Thoracic aorta (tissue), 2 donors: ENCODE results near the gene KIF16B. TPM values are rescaled to one million over a fixed set of nuclear protein-coding genes. Genes with fewer than 3 reads are reported as not detected.

Experiments used
- ATAC-seq: fragments of 150-250 bp; one replicate; pipeline ENCODE4 v1.8.0; 2017; ENCODE audit warnings: low read depth; ENCODE audit not compliant: insufficient number of reproducible peaks, low FRiP score
- DNase-seq: peaks from one replicate; pipeline ENCODE4 v3.0.0-alpha.2; 2020; ENCODE audit warnings: low spot score
- H3K27ac ChIP-seq, 2 donors: fragments of 200-600 bp; sonication (generic); 1 replicate in 1 of 2; 2 replicates in 1 of 2; pipeline ENCODE4 v1.5.1; 2016; ENCODE audit warnings: mild to moderate bottlenecking in 2 of 2, moderate library complexity in 2 of 2
- H3K27me3 ChIP-seq: fragments of 200-600 bp; sonication (generic); replicated peaks from 2 replicates; pipeline ENCODE4 v1.6.0; 2016; ENCODE audit warnings: mild to moderate bottlenecking; ENCODE audit not compliant: insufficient read depth
- H3K36me3 ChIP-seq: fragments of 200-600 bp; sonication (generic); one replicate; pipeline ENCODE4 v1.5.1; 2016
- H3K4me1 ChIP-seq, 2 donors: fragments of 200-600 bp; sonication (generic); 1 replicate in 1 of 2; 2 replicates in 1 of 2; pipeline versions ENCODE4 v1.5.1 to v1.6.0; 2016; ENCODE audit warnings: low read depth in 2 of 2, mild to moderate bottlenecking in 1 of 2; ENCODE audit not compliant: control insufficient read depth in 1 of 2
- H3K4me3 ChIP-seq: fragments of 200-600 bp; sonication (generic); 2 replicates; pipeline ENCODE4 v1.5.1; 2016; ENCODE audit warnings: mild to moderate bottlenecking
- H3K9me3 ChIP-seq: fragments of 200-600 bp; sonication (generic); 2 replicates; pipeline ENCODE4 v1.5.1; 2016
- CTCF ChIP-seq: fragments of 200-600 bp; sonication (generic); IDR thresholded peaks from one replicate; pipeline ENCODE4 v1.5.1; 2019; ENCODE audit warnings: antibody characterized with exemption
- total RNA-seq, 2 donors: library from RNA; depleted of rRNA; stranded (reverse); fragments of >200 nt; gene quantifications; one replicate each; pipeline versions ENCODE4 v1.1.0 to v1.2.3, GENCODE V29; 2016

Gene KIF16B
- total RNA-seq, 2 donors from 2014 or later = 16.5 to 21.3 TPM

DNA sequence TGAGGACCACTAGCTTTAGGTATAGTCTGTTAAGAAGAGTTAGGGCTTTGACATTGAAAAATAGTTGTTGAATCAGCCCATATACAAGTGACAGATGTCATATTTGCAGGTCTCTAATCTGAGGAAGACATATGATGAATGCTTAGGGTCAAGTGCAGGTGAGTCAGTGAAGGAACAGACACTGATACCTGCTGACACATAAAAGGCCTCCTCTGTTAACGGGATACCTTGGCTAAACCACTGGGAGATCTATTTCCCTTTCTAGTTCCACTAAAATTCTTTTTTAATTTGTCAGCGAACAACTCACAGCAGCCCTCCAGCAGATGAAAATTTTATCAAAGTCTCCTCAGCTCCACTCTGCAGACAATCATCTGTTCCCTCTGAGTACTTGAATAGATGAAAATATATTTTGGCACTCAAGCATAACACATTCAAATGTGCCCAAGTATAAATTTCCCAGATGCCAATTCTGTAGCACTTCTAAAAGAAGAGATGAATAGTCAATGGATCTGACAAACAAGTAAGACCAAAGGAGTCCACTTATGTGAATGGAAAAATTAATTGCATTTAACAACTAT lies 154.0 kb downstream of the KIF16B start:
- Histone ChIP-seq H3K9me3 (no peaks in the 10 kb centered on the region), H3K4me3 (no peak overlapping the region), H3K27ac (no peak overlapping the region), H3K27me3 (no peaks in the 10 kb centered on the region), H3K36me3 (peaks cover 9% of the 10 kb centered on the region), H3K4me1 (no peaks in the 10 kb centered on the region)
- DNase-seq (no peak), ATAC-seq (no peak)
- no peak for TF ChIP-seq CTCF

- Histone ChIP-seq H3K9me3 (no peaks in the 10 kb centered on the region), H3K4me1 (no peaks in the 10 kb centered on the region), H3K36me3 (peaks cover 4% of the 10 kb centered on the region), H3K4me3 (no peak overlapping the region), H3K27ac (no peak overlapping the region), H3K27me3 (no peaks in the 10 kb centered on the region)
- no peak for TF ChIP-seq CTCF
- DNase-seq (no peak), ATAC-seq (no peak)
Observed at GRCh38 chr20:16418616-16419015, 154.6 kb downstream of the KIF16B start.

DNA sequence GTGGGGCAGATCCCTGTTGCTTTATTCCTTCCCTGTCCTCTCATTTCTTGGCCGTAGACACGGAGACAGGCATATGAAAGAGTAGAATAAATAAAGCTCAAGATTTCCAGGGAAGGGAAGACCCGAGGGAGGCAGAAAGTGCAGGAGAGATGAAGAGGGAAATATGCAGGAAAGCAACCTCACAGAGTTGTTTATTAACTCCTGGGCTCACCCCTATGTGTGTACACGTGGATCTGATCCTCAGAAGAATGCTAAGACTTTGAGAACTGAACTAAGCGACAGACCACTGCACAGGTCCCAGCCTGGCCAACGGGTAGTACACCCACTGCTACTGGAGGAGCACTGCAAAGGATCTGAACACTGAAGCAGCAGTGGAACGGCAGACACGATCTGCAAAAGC lies 156.2 kb downstream of the KIF16B start:
- Histone ChIP-seq H3K4me3 (no peak overlapping the region), H3K9me3 (no peaks in the 10 kb centered on the region), H3K4me1 (no peaks in the 10 kb centered on the region), H3K27ac (no peak overlapping the region), H3K36me3 (no peaks in the 10 kb centered on the region), H3K27me3 (no peaks in the 10 kb centered on the region)
- ATAC-seq = no peak
- DNase-seq = no peak
- no peak for TF ChIP-seq CTCF

GRCh38 chr20:16415071-16416053 lies 157.9 kb downstream of the KIF16B start:
- TF ChIP-seq CTCF = no peak
- ATAC-seq = no peak
- no peak for DNase-seq
- no peak overlapping the region for H3K4me3 ChIP-seq
- H3K27me3 ChIP-seq = no peaks in the 10 kb centered on the region
- peaks cover 7% of the 10 kb centered on the region for H3K9me3 ChIP-seq
- H3K4me1 ChIP-seq = no peaks in the 10 kb centered on the region
- no peak overlapping the region for H3K27ac ChIP-seq
- peaks cover 4% of the 10 kb centered on the region for H3K36me3 ChIP-seq

DNA sequence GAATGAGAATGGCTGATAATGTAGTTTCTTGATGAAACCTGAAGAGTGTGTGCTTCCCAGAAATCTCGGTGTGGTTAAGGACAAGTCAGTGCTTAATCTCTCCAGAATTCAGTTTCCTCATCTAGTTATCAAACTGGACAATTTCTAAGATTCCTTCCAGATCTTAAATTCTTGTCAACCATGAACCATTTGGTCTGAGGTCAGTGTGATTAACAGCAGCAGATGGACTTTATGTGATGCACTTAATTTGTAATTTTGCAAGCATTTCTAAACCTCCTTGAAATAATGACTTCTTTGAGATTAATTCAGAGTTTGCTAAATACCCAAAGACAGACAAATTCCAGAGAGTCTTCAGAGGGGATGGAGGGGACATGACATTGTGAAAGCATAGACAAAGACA lies 160.3 kb downstream of the KIF16B start:
- ATAC-seq = no peak

More for the DNA sequence above, 160.3 kb downstream of the KIF16B start:
- Histone ChIP-seq H3K9me3 (peaks cover 7% of the 10 kb centered on the region), H3K4me1 (no peaks in the 10 kb centered on the region), H3K27me3 (no peaks in the 10 kb centered on the region), H3K36me3 (peaks cover 4% of the 10 kb centered on the region), H3K27ac (no peak overlapping the region), H3K4me3 (no peak overlapping the region)
- no peak for TF ChIP-seq CTCF
- DNase-seq = no peak
